ENCODE results near the gene UBR2. TPM values are rescaled to one million over a fixed set of nuclear protein-coding genes. Genes with fewer than 3 reads are reported as not detected.

UBR2 gene
- total and polyA plus RNA-seq, 2 of the 13 experiments (the other 11 are each of a cell fraction or from before 2014, with no cell fraction given), result 17.6 to 29.3 TPM

- TF ChIP-seq ZNF280B (CRISPR knock-in tag; IDR thresholded peaks at IDR 0.05; ENCODE audit: borderline replicate concordance) (peak; percentile 36; the same call in 1 of the 2 replicates), ZNF282 (IDR thresholded peaks at IDR 0.05; ENCODE audit: partially characterized antibody) (no peak), ISX (CRISPR knock-in tag; conservative IDR thresholded peaks at IDR 0.05) (no peak), JDP2 (CRISPR knock-in tag; IDR thresholded peaks at IDR 0.05; ENCODE audit: borderline replicate concordance) (no peak), ETV5 (CRISPR knock-in tag; IDR thresholded peaks at IDR 0.05; ENCODE audit: borderline replicate concordance) (peak; percentile 57; the same call in 1 of the 2 replicates), ZNF766 (CRISPR knock-in tag; IDR thresholded peaks at IDR 0.05; ENCODE audit: borderline replicate concordance) (no peak), FIP1L1 (IDR thresholded peaks at IDR 0.05; ENCODE audit: borderline replicate concordance, insufficient read depth, low read depth, low read length) (no peak), SIN3B (IDR thresholded peaks at IDR 0.05; ENCODE audit: low read length) (no peak), ZNF12 (CRISPR knock-in tag; IDR thresholded peaks at IDR 0.05) (no peak), UBTF (CRISPR knock-in tag; IDR thresholded peaks at IDR 0.05) (peak; percentile 32; the same call in 1 of the 2 replicates), ZNF367 (CRISPR knock-in tag; IDR thresholded peaks at IDR 0.05; ENCODE audit: borderline replicate concordance) (no peak), ATF7 (IDR thresholded peaks at IDR 0.05) (no peak), ATF7 (CRISPR knock-in tag; IDR thresholded peaks at IDR 0.05) (no peak), HMGXB3 (CRISPR knock-in tag; IDR thresholded peaks at IDR 0.05; ENCODE audit: borderline replicate concordance) (peak; percentile 33; the same call in 1 of the 2 replicates), HMG20B (CRISPR knock-in tag; conservative IDR thresholded peaks at IDR 0.05) (0 out of 2 replicates have a peak, but pooled peaks have one; percentile 20), ZNF224 (CRISPR knock-in tag; IDR thresholded peaks at IDR 0.05) (0 out of 2 replicates have a peak, but pooled peaks have one; percentile 71), STAT6 (CRISPR knock-in tag; IDR thresholded peaks at IDR 0.05; ENCODE audit: borderline replicate concordance) (no peak)
These were observed 16.2 kb upstream of the UBR2 start (continued) for GRCh38 chr6:42547407-42548329.
